Hematopoietic multipotent progenitor cell treated with erythropoietin and hydrocortisone succinate and interleukin-3 and kit ligand, for 15 days (in vitro differentiated cells): ENCODE data around the gene KCNT1.

Experiments used
- DNase-seq: peaks from one replicate; pipeline ENCODE4 v3.0.0-alpha.2; 2015; ENCODE audit warnings: low spot score

Gene KCNT1

DNA sequence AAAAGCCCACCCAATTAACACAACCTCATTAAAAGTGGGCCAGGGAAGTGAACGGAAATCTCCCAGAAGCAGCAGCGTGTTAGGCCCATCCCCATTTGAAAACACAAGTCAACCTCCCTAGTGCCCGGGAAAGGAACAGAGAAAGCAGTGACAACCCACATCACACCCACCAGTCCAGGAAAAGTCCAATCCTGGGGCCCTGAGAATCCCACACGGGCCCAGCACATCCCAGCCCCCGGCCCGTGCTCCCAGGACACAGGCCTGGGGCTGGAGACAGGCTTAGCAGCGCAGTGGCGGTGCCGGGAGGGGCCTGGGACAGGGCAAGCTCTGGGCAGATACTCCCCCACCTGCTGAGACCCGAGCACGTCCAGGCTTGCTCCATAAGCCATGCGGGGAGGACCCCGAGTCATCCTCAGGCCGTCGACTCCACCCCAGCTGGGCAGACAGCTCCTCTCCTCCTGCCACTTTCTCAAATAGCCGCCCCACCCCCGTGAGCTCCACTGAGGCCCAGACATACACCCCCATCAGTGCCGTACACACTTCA, 101.0 kb downstream of the KCNT1 start:
- DNase-seq, result no peak

- no peak for DNase-seq
Measured at GRCh38 chr9:135803441-135803840, 101.5 kb downstream of the KCNT1 start.

DNA sequence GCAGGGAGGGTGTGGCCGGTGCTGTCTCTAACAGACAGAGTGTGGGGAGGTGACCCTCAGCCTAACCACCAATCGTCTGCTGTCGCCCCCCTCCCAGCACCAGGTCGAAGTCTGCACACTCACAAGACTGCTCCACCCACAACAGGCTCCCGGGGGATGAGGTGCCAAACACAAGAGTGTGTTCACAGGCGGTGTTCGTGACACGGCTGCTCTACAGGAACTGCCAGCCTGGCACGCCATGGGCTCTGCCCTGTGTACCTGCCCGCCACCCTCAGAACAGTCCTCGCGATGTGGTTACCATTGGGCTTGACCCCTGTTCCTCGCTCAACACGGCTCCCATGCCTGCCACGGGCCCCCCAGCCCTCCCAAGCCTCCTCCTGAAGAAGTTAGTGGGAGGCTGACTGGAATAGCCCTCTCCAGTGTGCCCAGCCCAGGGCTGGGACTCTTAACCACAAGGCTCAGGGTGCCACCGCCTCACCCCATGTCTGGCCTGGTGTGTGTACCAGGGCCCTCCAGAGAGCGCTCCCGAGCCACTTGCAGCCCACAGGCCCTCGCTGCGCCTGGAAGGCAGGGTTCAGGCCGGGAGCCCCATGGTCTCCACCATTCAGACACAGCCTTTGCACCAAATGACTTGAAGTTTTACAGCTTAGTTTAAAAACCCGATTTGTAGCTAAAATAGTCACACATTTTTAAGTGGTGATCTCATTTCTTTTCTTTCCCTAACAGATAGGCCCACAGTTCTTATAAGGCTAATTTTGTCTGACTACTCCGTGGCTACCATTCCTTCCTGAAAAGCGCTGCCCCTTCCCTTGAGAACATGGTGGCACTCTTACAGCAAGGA, 102.8 kb downstream of the KCNT1 start:
- DNase-seq, result no peak

- no peak for DNase-seq
Measured at GRCh38 chr9:135805422-135806022, 103.5 kb downstream of the KCNT1 start.

GRCh38 chr9:135809166-135809565, 107.2 kb downstream of the KCNT1 start:
- no peak for DNase-seq

DNA sequence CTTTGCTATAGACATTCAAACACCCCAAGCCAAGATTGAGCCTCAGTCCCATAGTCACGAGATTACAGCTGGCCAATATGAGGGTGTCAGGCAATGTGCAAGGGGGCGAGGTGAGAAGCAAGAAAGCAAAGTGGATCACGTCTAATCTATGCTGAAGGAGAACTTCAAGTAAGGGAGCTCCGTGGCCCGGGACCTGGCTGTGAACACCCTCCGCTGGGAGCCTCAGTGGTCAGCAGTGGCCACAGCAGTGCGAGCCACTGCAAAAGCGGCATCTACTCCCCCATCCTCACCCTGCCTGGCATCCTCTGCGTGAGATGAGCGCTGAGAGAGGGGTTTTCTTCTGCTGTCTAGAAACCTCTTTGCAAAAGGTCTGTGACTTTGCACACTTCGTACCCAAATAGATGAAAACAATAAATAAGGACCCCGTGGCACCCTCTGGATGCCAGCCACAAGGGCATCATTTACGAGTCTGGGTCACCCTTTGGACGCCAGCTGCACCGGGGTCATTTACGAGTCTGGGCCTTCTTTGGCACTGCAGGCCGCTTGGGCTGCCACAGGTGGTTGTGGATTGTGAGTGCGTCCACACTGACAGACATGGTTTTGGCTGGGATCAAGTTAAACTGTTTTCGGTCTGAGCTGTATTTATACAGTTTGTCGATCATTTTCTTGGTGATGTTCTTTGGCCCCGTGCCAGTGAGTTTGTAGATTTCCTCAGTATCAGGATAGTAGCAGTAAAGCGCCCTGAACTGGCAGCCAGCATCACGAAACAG, 109.0 kb downstream of the KCNT1 start:
- no peak for DNase-seq

DNA sequence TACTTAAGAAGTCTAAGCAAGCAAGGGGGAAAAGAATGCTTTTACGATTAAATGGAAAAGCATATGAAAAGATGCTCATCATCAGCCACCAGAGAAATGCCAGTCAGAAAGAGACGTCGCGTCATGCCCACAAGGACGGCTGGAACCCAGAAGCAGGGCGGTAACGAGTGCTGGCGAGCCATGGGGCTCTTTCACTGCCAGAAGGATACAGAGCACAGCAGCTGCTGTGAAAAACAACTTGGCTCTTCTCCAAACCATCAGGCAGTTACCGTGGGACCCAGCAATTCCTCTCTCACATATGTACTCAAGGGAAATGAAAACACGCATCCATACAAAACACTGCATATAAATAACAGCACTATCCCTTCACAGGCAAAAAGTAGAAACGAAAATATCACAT, 109.8 kb downstream of the KCNT1 start:
- no peak for DNase-seq

DNA sequence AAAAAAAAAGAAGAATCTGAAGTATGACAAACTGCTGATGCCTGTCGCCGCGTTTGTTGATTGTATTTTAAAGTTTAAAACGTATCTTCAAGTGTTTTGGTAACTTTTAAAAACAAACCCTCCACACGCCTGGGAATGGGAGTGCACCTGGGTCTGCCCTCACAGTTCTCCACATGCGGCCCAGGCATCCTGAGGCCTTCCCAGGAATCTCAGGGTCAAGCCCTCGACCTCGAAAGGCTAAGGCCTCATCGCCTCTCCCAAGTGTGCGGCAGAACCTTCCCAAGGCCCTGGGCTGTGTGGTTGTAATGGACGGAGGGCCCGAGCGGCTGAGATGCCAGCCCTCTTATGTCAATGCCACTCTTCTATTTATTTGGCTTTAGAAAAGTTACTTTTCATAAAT, 111.0 kb downstream of the KCNT1 start:
- no peak for DNase-seq

DNA sequence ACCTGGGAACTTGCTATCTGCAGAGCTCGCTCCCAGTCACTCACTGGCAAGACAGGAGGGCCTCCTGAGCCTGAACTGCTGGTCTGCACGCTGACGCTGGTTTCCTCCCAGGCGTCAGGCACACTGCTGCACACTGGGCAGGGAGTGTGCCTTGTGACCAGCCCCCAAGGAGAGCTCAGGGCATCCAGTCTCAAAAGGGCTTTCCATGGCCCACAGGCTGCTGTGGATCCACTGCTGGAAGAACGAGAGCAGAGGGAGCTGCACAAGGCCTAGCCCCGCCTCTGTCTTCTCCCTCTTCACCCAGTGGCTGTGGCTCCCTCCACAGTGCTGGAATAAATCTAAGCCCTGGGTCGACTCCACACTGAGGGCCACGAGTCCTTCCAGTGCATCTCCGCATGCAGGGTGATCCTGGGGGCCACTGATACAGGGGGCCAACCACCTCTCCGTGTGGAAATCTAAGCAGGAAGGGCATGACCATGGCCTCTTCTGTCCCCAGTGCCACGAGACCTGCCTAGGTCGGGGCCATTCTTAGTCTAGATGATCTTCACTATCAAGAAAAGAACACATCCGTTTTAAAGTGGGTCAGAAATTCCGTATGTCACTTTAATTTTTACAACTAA, 111.8 kb downstream of the KCNT1 start:
- no peak for DNase-seq

DNA sequence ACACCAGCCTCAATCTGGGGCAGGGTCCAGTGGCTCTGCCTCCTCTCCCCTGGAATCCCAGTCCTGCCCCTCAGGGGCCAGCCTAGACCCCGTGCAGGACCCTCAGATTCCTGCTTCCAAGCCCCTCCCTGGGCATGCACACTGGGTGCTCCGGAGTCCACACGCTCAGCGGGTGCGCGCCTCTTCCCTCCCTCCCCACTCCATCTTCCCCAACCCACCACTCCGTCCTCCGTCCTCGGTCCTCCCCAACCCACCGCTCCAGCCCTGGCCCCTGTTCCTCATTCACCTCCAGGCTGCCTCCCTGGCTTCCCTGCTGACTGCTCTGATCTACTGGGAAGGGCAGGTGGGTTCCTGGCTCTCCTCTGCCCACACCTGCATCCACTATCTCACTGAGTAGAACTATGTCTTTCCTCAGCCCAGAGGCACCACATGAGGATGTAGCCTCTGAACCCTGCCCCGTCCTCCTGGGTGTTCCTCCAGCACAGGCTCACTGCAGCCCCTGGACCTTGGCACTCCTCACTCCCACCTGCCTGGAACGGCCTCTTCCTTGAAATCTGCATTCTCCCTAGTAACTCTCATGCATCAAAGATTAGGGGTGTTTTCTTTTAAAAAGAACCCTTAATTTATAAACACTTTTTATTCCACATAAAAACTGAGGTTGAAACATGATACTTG, 112.6 kb downstream of the KCNT1 start:
- no peak for DNase-seq

- DNase-seq, result no peak
Measured at GRCh38 chr9:135815413-135815812, 113.4 kb downstream of the KCNT1 start.

GRCh38 chr9:135815830-135816650, 114.1 kb downstream of the KCNT1 start:
- no peak for DNase-seq

GRCh38 chr9:135816651-135816970, 114.6 kb downstream of the KCNT1 start:
- DNase-seq, result no peak

- DNase-seq, result no peak
Measured at GRCh38 chr9:135817951-135818717, 116.1 kb downstream of the KCNT1 start.

GRCh38 chr9:135818718-135819475, 116.9 kb downstream of the KCNT1 start:
- no peak for DNase-seq

GRCh38 chr9:135819905-135820304, 117.9 kb downstream of the KCNT1 start:
- no peak for DNase-seq

DNA sequence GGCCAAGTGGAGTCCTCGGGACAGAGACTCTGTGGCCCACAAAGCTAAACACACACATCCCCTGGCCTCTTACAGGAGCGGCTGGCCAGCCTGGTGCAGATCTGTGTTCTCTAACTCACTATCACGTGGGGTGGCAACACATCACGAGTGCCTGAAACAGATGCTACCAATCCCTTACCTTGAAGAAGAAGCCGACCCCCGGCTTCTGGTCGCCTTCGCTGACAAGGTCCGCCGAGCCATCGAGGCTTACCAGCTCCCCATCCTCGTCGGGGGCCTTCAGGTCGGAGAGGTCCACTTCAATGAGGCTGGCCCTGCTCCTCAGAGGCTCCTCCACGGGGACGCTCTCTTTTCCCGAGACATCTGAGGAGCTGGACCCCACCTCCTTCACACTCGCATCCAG, 118.7 kb downstream of the KCNT1 start:
- DNase-seq, result no peak

GRCh38 chr9:135821116-135821515, 119.1 kb downstream of the KCNT1 start:
- DNase-seq, result no peak

- DNase-seq, result no peak
Measured at GRCh38 chr9:135821733-135822373, 119.9 kb downstream of the KCNT1 start.
